ENCODE measurements around the gene STAC. TPM values are rescaled to one million over a fixed set of nuclear protein-coding genes. Genes with fewer than 3 reads are reported as not detected.

STAC gene
- total and polyA plus RNA-seq, 9 of the 15 experiments (the other 6 are each of a cell fraction or from before 2014, with no cell fraction given): 0.11 TPM; not detected in 8

DNA sequence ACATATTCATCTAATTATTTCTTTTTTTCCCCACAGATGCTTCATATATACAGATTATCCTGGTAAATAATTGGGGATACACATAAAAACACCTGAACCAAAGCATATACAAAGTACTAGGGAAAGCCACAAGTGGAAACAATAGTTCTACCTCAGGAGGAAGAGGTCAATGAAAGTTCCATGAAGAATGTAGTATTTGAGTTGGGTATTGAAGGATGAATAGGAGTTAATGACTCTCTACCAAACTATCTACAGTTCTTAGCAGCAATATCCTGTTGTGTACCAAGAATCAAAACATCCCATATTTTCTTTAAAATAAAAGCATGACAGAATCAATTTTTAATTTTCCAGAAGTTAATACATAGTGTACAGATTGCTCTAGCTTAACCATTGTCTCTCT lies 78.9 kb downstream of the STAC start:
- TF ChIP-seq, protein P1, sequence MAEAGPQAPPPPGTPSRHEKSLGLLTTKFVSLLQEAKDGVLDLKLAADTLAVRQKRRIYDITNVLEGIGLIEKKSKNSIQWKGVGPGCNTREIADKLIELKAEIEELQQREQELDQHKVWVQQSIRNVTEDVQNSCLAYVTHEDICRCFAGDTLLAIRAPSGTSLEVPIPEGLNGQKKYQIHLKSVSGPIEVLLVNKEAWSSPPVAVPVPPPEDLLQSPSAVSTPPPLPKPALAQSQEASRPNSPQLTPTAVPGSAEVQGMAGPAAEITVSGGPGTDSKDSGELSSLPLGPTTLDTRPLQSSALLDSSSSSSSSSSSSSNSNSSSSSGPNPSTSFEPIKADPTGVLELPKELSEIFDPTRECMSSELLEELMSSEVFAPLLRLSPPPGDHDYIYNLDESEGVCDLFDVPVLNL (CRISPR knock-in tag; IDR thresholded peaks at IDR 0.05; ENCODE audit: low read depth): no peak
- TF ChIP-seq, protein P2, sequence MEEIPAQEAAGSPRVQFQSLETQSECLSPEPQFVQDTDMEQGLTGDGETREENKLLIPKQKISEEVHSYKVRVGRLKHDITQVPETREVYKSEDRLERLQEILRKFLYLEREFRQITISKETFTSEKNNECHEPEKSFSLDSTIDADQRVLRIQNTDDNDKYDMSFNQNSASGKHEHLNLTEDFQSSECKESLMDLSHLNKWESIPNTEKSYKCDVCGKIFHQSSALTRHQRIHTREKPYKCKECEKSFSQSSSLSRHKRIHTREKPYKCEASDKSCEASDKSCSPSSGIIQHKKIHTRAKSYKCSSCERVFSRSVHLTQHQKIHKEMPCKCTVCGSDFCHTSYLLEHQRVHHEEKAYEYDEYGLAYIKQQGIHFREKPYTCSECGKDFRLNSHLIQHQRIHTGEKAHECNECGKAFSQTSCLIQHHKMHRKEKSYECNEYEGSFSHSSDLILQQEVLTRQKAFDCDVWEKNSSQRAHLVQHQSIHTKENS (CRISPR knock-in tag; IDR thresholded peaks at IDR 0.05): no peak
- TF ChIP-seq, protein P3, sequence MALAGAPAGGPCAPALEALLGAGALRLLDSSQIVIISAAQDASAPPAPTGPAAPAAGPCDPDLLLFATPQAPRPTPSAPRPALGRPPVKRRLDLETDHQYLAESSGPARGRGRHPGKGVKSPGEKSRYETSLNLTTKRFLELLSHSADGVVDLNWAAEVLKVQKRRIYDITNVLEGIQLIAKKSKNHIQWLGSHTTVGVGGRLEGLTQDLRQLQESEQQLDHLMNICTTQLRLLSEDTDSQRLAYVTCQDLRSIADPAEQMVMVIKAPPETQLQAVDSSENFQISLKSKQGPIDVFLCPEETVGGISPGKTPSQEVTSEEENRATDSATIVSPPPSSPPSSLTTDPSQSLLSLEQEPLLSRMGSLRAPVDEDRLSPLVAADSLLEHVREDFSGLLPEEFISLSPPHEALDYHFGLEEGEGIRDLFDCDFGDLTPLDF (CRISPR knock-in tag; IDR thresholded peaks at IDR 0.05): no peak
- TF ChIP-seq, protein P4, sequence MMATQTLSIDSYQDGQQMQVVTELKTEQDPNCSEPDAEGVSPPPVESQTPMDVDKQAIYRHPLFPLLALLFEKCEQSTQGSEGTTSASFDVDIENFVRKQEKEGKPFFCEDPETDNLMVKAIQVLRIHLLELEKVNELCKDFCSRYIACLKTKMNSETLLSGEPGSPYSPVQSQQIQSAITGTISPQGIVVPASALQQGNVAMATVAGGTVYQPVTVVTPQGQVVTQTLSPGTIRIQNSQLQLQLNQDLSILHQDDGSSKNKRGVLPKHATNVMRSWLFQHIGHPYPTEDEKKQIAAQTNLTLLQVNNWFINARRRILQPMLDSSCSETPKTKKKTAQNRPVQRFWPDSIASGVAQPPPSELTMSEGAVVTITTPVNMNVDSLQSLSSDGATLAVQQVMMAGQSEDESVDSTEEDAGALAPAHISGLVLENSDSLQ (IDR thresholded peaks at IDR 0.05): no peak
- no peak for TF ChIP-seq CHCHD3 (CRISPR knock-in tag; IDR thresholded peaks at IDR 0.05)
- TF ChIP-seq CHD1 (IDR thresholded peaks at IDR 0.05; ENCODE audit: low read length): no peak
- no peak for TF ChIP-seq NCOA6 (IDR thresholded peaks at IDR 0.05)
- TF ChIP-seq, protein P5, sequence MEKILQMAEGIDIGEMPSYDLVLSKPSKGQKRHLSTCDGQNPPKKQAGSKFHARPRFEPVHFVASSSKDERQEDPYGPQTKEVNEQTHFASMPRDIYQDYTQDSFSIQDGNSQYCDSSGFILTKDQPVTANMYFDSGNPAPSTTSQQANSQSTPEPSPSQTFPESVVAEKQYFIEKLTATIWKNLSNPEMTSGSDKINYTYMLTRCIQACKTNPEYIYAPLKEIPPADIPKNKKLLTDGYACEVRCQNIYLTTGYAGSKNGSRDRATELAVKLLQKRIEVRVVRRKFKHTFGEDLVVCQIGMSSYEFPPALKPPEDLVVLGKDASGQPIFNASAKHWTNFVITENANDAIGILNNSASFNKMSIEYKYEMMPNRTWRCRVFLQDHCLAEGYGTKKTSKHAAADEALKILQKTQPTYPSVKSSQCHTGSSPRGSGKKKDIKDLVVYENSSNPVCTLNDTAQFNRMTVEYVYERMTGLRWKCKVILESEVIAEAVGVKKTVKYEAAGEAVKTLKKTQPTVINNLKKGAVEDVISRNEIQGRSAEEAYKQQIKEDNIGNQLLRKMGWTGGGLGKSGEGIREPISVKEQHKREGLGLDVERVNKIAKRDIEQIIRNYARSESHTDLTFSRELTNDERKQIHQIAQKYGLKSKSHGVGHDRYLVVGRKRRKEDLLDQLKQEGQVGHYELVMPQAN (IDR thresholded peaks at IDR 0.05; ENCODE audit: borderline replicate concordance): no peak
- no peak for TF ChIP-seq POLR3A (IDR thresholded peaks at IDR 0.05; ENCODE audit: borderline replicate concordance, extremely low read depth, insufficient read depth, insufficient read length)
- no peak for TF ChIP-seq U2AF1 (optimal IDR thresholded peaks at IDR 0.05; ENCODE audit: low read depth, low read length)
- TF ChIP-seq, protein P6, sequence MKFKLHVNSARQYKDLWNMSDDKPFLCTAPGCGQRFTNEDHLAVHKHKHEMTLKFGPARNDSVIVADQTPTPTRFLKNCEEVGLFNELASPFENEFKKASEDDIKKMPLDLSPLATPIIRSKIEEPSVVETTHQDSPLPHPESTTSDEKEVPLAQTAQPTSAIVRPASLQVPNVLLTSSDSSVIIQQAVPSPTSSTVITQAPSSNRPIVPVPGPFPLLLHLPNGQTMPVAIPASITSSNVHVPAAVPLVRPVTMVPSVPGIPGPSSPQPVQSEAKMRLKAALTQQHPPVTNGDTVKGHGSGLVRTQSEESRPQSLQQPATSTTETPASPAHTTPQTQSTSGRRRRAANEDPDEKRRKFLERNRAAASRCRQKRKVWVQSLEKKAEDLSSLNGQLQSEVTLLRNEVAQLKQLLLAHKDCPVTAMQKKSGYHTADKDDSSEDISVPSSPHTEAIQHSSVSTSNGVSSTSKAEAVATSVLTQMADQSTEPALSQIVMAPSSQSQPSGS (CRISPR knock-in tag; IDR thresholded peaks at IDR 0.05): no peak
- TF ChIP-seq KLF16 (IDR thresholded peaks at IDR 0.05): no peak
- TF ChIP-seq MYNN (IDR thresholded peaks at IDR 0.05): no peak
- TF ChIP-seq MYNN (CRISPR knock-in tag; IDR thresholded peaks at IDR 0.05): no peak
- no peak for TF ChIP-seq MTA2 (IDR thresholded peaks at IDR 0.05; ENCODE audit: low read depth)
- TF ChIP-seq ZNF436 (CRISPR knock-in tag; IDR thresholded peaks at IDR 0.05): no peak
- Histone ChIP-seq H3K9me3 (replicated peaks; ENCODE audit: control insufficient read depth, insufficient read depth, low read depth, low read length) (no peaks in the 10 kb centered on the region), H3K9ac (ENCODE audit: insufficient read depth in 1 of 2, low read depth in 2 of 2, low read length in 2 of 2) (no peak overlapping the region), H3K4me3 (no peak overlapping the region), H3K36me3 (ENCODE audit: control insufficient read depth, insufficient read depth, low read length) (no peaks in the 10 kb centered on the region), H3K9me1 (ENCODE audit: control insufficient read depth, insufficient read depth, low read length) (no peaks in the 10 kb centered on the region), H3K79me2 (ENCODE audit: control insufficient read depth, insufficient read depth, low read length) (no peaks in the 10 kb centered on the region), H3K4me1 (replicated peaks in 1 of 2; ENCODE audit: control insufficient read depth in 2 of 2, insufficient read depth in 2 of 2, low read length in 2 of 2) (no peaks in the 10 kb centered on the region), H3K27ac (ENCODE audit: extremely low read depth, low read depth, low read length) (no peak overlapping the region), H2AFZ (ENCODE audit: low read depth, low read length) (no peak overlapping the region), H3K27me3 (ENCODE audit: control insufficient read depth in 2 of 2, insufficient read depth in 2 of 2, low read length in 2 of 2) (no peaks in the 10 kb centered on the region), H4K20me1 (replicated peaks; ENCODE audit: control insufficient read depth, insufficient read depth, low read length) (no peaks in the 10 kb centered on the region), H3K4me2 (ENCODE audit: insufficient read depth, low read length) (no peak overlapping the region)
- ChIA-PET POLR2A (no interaction called here), CTCF (ENCODE audit: low intra/inter-chr PET ratio) (no interaction called here)
- in situ Hi-C loops (cut with MboI) (no loop called here), intact Hi-C loops (cut with micrococcal nuclease) (no loop called here)
- no TSS peak for BruUV-seq (replicated peaks)
- DNase-seq (ENCODE audit: extremely low read depth in 1 of 4, low spot score in 3 of 4) (no peak), ATAC-seq (no peak), FAIRE-seq (no peak)

Measured in K562 (cell line).